Stimulated activated CD8-positive, alpha-beta memory T cell treated with anti-CD3 and anti-CD28 coated beads, Interleukin-15, amount 100 ng/mL, for 4 hours (primary cell): Measurements from ENCODE around the gene TPSG1.

Experiments
- DNase-seq, 2 donors: peaks; one replicate each; pipeline ENCODE4 v3.0.0-alpha.2; 2020; ENCODE audit warnings: low read depth in 2 of 2

Gene TPSG1

GRCh38 chr16:1176280-1176897, 48.7 kb downstream of the TPSG1 start:
- no peak for DNase-seq

GRCh38 chr16:1175566-1176279, 49.3 kb downstream of the TPSG1 start:
- no peak for DNase-seq

GRCh38 chr16:1174477-1175357, 50.4 kb downstream of the TPSG1 start:
- no peak for DNase-seq

DNA sequence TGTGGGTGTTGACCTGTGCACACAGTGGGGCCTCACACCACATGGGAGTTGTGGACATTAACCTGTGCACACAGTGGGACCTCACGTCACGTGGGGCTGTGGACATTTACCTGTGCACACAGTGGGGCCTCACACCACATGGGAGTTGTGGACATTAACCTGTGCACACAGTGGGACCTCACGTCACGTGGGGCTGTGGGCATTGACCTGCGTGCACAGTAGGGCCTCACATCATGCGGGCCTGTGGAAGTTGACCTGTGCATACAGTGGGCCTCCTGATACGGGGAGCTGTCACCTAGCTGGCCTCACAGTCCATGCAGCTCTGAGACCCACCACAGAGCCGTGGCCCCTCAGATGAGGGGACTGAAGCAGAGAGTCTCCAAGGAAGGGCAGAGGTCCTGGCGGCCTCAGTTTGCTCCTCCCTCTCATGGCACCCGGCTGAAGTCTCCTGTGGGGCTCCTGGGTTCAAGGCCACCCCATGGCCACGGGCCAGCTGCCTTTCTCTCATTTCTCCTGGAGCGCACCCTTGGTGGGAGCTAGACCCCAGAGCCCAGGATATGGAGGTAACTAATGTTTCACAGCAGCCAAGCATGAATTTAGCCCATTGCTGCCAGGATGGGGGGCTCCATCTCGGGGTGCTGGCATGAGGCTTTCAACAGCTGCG, 51.1 kb downstream of the TPSG1 start:
- DNase-seq, result no peak

DNA sequence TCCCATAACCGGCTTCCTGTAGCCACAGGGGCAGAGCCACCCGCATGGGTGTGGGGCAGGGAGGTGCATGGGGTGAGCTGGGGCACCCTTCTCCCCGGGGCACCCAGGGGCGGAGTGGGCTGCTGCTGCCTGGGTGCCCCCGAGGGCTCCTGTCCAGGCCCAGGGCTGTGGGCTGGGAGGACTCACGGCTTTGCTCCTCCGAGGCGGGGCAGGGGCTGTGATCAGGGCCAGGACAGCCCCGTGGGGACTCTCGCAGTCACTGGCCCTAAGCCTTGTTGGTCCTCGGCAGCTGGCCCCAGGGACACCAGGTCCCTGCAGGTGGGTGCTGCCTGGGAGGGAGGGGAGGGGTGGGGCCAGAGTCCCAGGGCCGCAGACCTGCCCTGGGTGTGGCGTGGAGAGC, 52.4 kb downstream of the TPSG1 start:
- DNase-seq, result no peak

- DNase-seq, result no peak
These were observed 53.1 kb downstream of the TPSG1 start for GRCh38 chr16:1171854-1172428.
